HG03558 (cell line): Measurements from ENCODE around the gene SIK3.

ENCODE experiments used
- ATAC-seq: cut with Tn5 transposase; IDR thresholded peaks from one replicate; pipeline ENCODE4 v1.9.1; 2021; ENCODE audit warnings: moderate number of reproducible peaks; ENCODE audit not compliant: unreplicated experiment; ENCODE audit errors: extremely low read depth

Gene SIK3

DNA sequence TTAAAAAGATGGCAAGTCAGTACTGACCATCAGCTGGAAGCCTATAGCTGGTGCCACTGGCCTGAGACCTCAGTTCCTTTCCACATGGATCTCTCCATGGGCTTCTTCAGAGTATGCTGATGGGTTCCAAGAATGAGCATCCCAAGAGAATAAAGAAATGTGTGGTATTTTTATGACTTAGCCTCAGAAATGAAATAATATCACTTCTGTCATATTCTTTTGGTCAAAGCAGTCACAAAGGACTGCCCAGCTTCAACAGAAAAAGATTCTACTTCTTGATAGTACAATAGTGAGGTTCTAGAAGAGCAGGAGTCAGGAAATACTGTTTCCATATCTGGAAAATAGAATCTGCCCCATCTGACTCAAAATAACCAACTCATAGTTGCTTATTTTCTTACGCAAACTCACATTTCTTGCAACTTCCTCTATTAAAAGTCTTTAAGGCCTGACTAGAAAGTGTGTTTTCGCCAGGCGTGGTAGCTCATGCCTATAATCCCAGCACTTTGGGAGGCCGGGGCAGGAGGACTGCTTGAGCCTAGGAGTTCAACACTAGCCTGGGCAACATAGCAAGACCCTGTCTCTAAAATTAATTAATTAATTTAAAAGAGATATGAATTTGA lies 116.9 kb downstream of the SIK3 start:
- ATAC-seq, result no peak

DNA sequence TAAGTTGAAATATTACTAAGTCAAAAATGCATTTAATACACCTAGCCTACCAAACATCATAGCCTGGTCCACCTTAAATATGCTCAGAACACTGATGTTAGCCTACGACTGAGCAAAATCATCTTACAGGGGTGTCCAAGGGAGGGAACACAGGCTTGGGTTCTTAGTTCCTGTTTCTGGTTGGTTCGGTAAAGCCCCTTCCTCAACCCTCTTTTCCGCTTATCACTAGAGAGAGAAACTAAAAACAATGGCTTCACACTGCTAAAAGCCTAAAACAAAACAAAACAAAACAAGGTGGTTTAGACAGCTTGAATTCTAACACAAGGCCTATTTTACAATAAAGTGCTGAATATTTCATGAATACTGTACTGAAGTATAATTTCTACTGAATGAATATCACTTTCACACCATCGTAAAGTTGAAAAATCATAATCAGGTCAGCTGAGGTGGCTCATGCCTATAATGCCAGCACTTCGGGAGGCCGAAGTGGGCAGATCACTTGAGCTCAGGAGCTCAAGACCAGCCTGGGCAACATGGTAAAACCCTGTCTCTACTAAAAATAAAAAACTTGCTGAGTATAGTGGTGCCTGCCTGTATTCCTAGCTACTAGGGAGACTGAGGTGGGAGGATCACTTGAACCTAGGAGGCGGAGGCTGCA lies 118.0 kb downstream of the SIK3 start:
- ATAC-seq, result peak; percentile 78

DNA sequence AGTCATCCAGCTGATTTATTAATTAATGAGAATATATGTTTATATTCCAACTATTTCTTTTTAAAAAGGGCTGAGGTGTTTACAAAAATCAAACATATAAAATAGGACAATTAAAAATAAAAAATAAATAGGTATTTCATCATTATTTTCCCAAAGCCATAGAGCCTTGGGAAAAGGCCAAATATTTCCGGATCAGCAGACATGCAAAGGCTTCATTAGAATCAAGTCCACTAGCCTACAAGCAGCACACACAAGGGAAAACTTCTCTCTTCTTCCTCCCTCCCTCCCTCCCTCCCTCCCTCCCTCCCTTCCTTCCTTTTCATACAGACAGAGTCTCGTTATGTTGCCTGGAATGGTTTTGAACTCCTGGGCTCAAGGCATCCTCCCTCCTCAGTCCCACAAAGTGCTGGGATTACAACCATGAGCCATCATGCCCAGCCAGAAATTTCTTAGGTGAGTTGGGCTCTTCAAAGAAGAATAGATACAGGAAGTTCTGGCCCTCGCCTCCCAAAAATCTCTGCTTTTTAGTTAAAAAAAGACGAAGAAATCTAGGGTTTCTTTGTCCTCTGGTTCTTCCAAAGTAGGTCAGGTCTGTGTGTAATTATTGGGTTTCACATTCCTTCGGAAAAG lies 121.2 kb downstream of the SIK3 start:
- no peak for ATAC-seq

DNA sequence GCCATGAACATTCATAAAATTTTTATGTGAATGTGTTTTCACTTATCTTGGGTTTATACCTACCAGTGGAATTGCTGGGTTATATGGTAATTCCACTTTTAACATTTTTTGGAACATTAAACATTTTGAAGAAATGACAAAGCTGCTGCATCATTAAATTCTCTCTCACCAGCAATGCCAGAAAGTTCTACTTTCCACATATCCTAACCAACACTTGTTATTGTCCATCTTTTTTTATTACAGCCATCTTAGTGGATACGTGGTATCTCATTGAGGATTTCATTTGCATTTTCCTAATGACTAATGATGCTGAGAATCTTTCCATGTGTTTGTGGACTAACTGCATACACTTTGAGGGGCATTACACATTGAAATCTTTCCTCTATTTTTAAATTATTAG lies 122.6 kb downstream of the SIK3 start:
- no peak for ATAC-seq

DNA sequence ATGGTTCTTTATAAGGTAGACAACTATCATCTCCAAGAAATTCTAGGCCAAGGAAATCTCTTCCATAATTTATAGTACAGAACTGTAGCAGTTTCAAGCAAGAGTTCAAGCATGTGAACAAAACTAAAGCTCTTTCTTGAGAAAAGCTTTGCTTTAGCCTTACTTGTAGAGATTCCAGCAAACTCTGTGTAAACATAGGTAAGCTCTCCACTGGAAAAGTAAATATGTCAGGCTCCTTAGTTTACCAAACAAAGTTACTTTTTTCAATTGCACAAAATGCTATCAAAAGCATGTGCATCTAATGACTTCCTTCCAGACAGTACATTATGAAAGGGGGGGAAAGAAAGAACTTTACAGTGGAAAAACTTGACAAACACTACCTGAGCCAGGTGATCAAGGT lies 125.0 kb downstream of the SIK3 start:
- no peak for ATAC-seq

DNA sequence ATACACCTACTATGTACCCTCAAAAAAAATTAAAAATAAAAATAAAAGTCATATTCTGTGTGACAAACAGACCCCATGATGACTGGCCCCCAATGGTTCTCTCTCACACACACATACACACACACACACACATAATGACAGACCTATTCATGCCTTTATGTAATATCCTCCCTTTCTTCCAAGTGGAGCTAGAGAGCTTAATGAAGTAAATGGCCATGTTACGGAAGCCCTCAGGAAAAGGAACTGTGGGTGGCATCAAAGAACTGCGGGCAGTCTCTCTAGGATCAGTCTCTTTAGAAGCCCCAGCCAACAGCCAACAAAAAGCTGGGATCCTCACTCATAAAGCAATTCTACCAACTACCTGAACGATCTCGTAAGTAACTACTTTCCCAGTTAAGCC lies 125.5 kb downstream of the SIK3 start:
- no peak for ATAC-seq

DNA sequence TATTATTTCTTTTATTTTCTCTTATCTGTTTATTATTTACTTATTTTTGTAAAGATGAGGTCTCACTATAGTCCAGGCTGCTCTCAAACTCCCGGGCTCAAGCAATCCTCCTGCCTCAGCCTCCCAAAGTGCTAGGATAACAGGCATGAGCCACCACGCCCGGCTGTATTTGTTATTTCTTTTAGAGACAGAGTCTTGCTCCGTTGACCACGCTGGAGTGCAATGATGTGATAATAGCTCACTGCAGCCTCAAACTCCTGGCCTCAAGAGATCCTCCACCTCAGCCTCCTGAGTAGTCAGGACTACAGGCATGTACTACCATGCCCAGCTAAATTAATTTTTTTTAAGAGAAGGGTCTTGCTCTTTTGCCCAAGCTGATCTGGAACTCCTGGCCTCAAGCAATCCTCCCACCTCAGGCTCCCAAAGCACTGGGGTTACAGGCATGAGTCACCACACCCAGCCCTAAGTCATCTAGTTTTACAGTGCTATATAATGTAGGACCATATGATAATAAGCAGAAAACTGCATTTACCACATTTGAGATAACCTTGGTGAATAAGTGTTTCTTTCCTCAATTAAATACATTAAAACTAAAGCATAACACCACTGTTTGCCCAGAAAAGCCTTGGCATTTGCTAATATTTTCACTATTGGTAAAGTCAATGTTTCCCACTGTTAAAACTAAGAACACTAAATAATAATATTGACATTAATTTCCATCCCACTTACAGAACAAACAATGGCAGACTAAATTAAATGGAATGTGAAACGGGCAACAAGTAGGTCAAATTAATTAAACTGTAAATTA lies 127.5 kb downstream of the SIK3 start:
- ATAC-seq, result no peak

DNA sequence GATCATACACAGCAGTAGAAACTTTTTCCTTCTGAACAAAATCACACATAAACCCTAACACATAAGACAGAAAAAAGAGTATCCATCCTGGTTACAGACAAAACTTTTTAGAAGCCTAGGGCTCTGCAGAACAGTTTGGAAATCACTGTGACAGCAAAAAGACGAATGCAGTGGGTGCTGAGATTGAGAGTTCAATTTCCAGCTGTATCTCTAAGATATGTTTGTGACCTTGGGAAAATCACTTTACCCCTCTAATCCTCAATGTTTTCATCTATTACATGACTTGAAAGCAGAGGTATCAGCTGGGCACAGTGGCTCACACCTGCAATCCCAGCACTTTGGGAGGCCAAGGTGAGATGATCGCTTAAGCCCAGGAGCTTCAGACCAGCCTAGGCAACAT lies 128.5 kb downstream of the SIK3 start:
- ATAC-seq, result no peak

DNA sequence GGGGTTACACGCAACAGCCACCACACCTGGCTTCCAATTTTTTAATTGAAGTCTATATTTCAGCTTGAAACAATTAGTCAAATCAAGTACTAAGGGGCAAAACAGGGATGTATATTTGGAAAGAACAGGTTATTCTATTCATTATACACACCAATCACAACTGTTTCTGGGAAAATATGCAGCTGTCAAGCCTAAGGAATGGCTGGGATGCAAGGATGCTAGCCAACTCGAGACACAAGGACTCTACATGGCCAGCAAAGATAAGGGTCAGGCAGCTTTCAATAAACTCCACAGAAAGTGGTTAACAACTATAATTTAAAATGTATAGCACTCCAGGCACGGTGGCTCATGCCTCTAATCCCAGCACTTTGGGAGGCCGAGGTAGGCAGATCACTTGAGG lies 134.0 kb downstream of the SIK3 start:
- no peak for ATAC-seq

DNA sequence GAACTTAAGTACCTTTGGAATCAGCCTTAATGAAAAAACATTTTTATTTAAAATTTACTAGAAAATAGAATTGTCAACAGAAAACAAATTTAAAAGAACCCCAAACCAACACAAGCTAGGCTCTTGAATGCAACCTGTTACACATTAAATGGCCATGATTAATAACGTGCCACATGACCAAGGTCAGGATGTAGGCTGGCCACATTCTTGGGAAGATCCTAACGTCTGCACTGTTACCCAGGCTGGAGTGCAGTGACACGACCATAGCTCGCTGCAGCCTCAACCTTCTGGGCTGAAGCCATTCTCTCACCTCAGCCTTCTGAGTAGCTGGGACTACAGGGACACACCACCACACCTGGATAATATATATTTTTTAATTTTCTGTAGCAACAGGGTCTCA lies 134.4 kb downstream of the SIK3 start:
- ATAC-seq, result no peak

DNA sequence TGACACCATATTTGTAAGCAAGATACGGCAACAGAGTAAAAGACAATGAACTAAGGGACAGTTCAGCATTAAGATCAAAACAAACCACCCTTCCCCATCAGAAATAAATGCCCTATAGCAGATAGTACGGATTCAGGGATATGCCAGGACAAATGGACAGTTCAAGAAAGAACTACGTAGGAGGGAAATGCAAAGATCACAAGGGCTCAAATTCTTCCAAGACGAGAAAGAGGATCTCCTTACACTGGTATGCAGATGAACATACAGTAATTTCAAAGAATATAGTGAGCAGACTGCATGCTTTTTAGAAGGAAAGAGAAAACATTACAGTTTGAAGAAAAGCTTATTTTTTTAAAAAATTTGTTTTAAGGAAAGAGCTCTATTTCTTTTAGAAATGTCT lies 136.1 kb downstream of the SIK3 start:
- no peak for ATAC-seq

DNA sequence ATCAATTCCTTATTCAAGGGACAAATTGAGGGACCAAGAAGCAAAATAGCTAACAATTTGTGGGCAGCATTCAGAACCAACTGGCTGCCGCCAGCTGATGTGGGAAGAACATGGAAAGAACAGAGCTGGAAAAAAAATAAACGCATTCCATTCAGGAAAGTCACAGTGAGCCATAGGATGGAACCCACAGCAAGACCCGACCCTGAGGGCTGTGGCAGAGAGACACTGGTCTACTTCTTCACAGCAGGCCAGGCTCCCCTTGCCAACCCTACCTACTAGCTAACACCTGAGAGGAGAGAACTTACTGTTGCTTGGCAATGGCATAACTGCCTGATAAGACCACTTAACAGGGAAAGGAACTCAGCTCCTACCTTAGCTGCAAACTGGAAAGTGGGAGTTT lies 137.3 kb downstream of the SIK3 start:
- no peak for ATAC-seq

DNA sequence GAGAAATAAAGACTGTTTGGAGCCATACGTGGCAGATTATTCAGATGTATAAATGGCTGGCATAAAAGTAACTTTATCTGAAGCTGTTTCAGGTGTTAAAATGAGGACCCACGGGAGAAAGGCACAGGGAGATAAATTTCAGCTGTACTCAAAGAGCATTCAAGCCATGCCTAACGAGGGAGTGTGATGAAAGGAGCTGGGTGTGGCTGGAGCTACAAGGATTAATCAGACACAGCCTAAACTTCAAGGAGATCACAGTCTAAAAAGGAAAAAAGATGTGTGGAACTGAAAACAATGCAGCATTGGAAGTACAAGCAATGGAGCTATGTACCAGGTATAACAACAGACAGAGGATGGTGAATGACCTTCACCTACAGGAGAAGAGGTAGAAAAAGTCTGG lies 140.0 kb downstream of the SIK3 start:
- no peak for ATAC-seq

DNA sequence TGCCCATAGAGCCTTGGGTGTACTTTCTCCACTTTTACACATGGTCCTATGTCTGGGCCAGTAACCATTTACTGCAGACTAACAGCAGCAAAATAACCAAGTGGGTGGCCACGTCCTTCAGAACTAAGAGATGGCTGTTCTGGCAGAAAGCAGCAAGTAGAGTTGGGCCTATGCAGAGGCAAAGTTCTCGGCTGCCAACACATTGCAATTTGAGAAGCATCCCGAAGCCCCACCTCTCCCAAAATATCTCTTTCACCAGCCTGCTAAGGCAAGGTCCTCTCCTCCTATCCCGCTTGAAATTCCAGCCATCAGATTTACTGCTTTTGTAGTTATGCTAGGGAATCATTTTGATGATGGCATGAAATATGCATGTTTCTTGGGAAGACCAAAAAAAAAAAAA lies 142.3 kb downstream of the SIK3 start:
- no peak for ATAC-seq

DNA sequence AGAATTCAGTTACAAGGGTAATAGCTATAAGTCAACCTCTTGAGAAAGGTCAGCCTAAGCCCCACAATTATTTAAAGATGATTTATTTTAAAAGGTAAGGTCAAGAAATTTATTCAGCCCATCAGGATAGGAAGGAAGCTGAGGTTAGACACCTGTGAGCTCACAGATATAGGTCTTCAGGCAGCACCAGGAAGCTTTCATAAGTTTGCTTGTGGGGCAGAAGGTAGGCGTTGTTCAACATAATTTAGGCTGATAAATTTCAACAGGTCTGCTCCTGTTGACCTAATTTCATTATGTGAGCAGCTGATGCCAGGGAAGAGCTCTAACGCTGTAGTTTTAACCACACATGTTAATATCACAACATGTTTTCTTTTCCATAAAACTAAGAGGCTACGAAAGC lies 142.7 kb downstream of the SIK3 start:
- ATAC-seq, result no peak

DNA sequence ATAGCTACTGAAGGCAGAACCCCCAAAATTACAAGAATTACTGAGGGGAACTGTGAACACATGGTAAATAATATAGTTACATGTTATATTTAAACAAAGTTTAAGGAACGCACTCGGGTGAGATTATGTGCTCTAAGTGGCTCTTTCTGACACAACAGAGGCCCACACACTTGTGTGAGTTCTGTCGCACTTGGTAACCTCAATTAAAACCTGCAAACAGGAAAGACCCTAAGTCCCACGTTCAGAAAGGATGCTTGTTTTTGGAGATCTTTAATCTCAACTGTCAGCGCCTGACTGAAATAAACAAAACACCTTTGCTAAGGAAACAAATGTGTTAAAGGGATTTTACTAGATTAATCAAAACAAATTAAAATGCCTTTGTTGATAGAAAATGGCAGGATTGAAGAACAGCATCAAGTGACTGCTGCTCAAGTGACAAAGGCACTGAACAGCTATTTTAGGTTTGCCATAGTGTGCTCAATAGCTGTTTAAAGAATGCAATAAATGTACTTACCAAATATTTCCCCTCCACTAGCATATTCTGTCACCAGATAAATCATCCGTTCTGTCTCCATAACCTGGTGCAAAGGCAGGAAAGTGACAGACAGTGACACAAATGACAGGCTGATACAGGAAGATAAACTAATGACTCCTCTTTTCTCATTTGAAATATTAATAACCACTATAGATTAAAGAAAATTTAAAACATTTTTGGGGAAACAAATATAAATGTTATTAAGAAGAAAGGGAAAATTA lies 144.5 kb downstream of the SIK3 start:
- ATAC-seq, result no peak

DNA sequence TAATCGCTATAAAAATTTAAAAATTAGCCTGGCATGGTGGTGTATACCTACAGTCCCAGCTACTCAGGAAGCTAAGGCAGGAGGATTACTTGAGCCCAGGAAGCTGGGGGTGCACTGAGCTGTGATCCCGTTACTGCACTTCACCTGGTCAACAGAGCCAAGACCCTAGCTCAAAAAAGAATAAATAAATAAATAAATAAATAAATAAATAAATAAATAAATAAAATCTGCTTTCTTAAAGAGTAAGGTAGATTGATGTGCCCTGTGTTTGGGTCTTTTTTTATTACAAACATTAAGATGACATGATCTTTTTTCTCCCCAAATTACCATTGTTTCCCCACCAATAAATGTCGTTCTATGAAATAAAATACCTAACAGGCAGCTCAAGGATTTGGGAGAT lies 146.5 kb downstream of the SIK3 start:
- no peak for ATAC-seq

DNA sequence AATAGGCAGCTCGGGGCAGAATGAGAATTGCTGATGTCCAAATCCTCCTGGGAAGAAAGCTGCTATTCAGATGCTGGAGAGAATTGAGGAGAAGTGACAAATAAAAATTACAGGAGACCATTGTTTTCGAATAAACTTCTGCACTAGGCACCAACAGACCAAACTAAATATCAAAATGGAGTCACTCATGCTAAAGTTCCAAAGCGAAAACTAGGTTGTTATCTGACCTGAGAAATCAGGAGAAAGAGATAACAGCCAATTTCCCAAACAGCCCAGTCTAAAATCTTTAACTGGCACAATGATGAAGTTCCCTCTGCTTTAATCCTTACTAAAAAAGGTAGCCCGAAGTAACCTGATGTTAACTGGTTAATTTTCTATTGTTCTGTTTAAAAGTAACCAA lies 148.0 kb downstream of the SIK3 start:
- ATAC-seq, result no peak

DNA sequence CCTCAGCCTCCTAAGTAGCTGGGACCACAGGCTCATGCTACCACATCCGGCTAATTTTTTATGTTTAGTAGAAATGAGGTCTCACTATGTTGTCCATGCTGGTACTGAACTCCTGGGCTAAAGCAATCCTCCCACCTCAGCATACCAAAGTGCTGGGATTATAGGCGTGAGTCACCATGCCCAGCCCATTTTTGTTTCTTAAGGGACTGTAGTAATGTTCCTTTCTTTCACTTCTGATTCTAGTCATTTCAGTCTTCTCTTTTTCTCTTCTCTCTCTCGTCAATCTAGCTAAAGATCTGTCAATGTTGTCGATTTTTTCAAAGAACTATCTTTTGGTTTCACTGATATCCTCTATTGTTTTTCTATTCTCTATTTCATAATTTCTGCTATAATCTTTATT lies 149.8 kb downstream of the SIK3 start:
- no peak for ATAC-seq

DNA sequence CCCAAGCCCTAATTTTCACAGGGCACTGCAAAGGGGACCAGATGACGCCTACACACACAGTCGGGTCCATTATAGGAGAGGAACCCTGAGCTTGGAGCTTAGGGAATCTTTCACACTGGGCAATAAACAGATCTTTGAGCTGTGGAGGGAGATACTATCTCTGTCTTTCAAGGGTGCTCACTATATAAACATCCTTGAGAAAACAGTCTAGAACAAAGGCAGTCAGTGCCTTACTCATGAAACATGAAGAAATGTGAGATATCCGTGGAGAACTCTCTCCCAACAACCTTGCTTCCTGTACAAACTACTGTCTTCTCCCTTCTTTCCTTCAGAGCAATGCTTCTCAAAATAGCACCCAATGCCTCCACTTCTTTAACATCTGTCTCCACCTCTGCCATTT lies 151.8 kb downstream of the SIK3 start:
- ATAC-seq, result no peak

DNA sequence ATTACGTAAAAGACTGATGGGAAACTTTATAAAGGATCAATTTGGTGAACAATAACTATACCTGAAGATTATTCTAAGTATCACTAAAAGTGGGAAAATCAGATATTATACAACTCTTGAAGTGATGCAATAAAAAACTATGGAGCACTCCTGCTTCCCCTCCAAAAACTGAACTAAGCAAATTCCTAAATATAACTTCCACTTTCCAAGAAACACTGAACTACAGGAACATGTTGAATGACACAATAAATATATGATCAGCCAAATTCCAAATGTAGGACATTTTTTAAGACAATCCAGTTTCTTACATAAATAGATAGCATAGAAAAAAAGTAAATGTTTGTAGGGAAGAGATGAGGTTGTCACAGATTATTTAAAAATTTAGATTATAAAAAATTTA lies 158.7 kb downstream of the SIK3 start:
- ATAC-seq, result no peak
